NB4 (cell line): ENCODE measurements around the gene IL18BP.

Source experiments
- DNase-seq: peaks from one replicate; pipeline ENCODE4 v3.0.0; 2010; ENCODE audit warnings: low read depth
- H3K4me3 ChIP-seq: one replicate; pipeline ENCODE4 v1.5.1; 2011; ENCODE audit warnings: mild to moderate bottlenecking, low read depth, low read length, moderate library complexity
- CTCF ChIP-seq: IDR thresholded peaks from one replicate; pipeline ENCODE4 v1.5.1; 2012; ENCODE audit warnings: low read depth, low read length
- MAX ChIP-seq: IDR thresholded peaks from 2 replicates; pipeline ENCODE4 v1.6.1; 2011; ENCODE audit warnings: low read depth, low read length
- MYC ChIP-seq: IDR thresholded peaks from 2 replicates; pipeline ENCODE4 v1.6.1; 2011; ENCODE audit warnings: low read depth, low read length
- POLR2A ChIP-seq: IDR thresholded peaks from 2 replicates; pipeline ENCODE4 v1.6.1; 2011; ENCODE audit warnings: mild to moderate bottlenecking; ENCODE audit not compliant: insufficient read length; ENCODE audit errors: extremely low read depth

Gene IL18BP

GRCh38 chr11:72026090-72026489, 27.4 kb downstream of the IL18BP start:
- no peak overlapping the region for H3K4me3 ChIP-seq
- DNase-seq = no peak
- TF ChIP-seq MAX = no peak
- TF ChIP-seq CTCF = no peak
- TF ChIP-seq MYC = no peak
- no peak for TF ChIP-seq POLR2A

- DNase-seq = no peak
- no peak for TF ChIP-seq POLR2A
- no peak for TF ChIP-seq CTCF
- TF ChIP-seq MYC = no peak
- TF ChIP-seq MAX = no peak
- no peak overlapping the region for H3K4me3 ChIP-seq
Observed at GRCh38 chr11:72030472-72031045, 31.9 kb downstream of the IL18BP start.

GRCh38 chr11:72036687-72037086, 38.0 kb downstream of the IL18BP start:
- TF ChIP-seq MAX (no peak), MYC (no peak), CTCF (no peak), POLR2A (no peak)
- no peak overlapping the region for H3K4me3 ChIP-seq
- DNase-seq = no peak

- H3K4me3 ChIP-seq = no peak overlapping the region
- DNase-seq = no peak
- TF ChIP-seq CTCF (no peak), MYC (no peak), MAX (no peak), POLR2A (no peak)
Observed at GRCh38 chr11:72037554-72038311, 39.0 kb downstream of the IL18BP start.

GRCh38 chr11:72038491-72038890, 39.8 kb downstream of the IL18BP start:
- no peak overlapping the region for H3K4me3 ChIP-seq
- no peak for TF ChIP-seq CTCF
- no peak for TF ChIP-seq MAX
- no peak for TF ChIP-seq MYC
- no peak for TF ChIP-seq POLR2A
- no peak for DNase-seq
